GM18907 (cell line): ENCODE results near the gene CYP4Z1.
"Not testable (repeated sequence)": the region's sequence is repeated elsewhere in the genome, so short reads cannot be mapped to it uniquely, and the experiment has no call there.

ENCODE experiments used
- ATAC-seq: cut with Tn5 transposase; IDR thresholded peaks from one replicate; pipeline ENCODE4 v1.9.1; 2021; ENCODE audit warnings: mild to moderate bottlenecking, moderate library complexity; ENCODE audit not compliant: unreplicated experiment

The CYP4Z1 gene

GRCh38 chr1:47126997-47127396, 60.0 kb downstream of the CYP4Z1 start:
- not testable (repeated sequence) for ATAC-seq

- ATAC-seq: no peak
Measured at GRCh38 chr1:47128221-47128620, 61.2 kb downstream of the CYP4Z1 start.

DNA sequence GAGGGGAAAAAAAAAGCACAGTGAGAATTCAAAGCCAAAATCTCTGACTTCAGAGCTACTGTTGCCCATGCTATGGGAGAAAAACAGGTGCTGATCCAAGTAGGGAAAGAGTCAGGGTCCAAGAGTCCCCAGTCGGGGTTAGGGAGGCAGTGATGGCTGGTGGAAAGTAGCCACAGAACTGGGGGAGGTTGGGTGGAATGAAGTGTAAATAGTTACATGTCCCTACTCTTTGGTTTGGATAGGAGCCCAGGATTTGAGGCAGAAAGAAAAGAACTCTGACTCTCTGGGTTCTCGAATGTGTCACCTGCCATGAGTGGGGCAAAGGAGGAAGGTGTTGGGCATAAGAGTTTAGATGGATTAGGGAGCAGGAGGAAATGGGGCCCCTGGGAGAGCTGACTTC, 61.8 kb downstream of the CYP4Z1 start:
- ATAC-seq: not testable (repeated sequence)

GRCh38 chr1:47129489-47130230, 62.6 kb downstream of the CYP4Z1 start:
- not testable (repeated sequence) for ATAC-seq

- not testable (repeated sequence) for ATAC-seq
Measured at GRCh38 chr1:47132665-47133064, 65.6 kb downstream of the CYP4Z1 start.

DNA sequence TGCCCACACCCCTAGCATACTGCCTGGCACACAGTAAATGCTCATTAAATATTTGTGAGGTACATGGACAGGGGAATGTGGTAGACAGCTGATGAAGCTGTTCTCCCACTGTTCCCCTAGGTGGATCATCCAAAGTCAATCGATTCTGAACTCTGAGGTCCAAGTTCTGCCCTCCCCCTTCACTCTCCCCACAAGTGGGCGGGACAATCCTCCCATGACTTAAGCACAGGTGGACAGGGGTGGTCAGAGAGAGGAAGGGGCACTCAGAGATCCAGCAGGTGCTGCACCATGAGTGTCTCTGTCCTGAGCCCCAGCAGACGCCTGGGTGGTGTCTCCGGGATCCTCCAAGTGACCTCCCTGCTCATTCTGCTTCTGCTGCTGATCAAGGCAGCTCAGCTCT, 70.2 kb downstream of the CYP4Z1 start, which contains the start of gene CYP4A22:
Gene CYP4A22 (plus strand): TSS at position 244 of the 400 bp plus-strand sequence. CDS start 45 bp downstream, at position 289.
- no peak for ATAC-seq

GRCh38 chr1:47137925-47138615, 71.0 kb downstream of the CYP4Z1 start:
- ATAC-seq: no peak

- ATAC-seq: not testable (repeated sequence)
Measured at GRCh38 chr1:47140358-47140757, 73.3 kb downstream of the CYP4Z1 start.

DNA sequence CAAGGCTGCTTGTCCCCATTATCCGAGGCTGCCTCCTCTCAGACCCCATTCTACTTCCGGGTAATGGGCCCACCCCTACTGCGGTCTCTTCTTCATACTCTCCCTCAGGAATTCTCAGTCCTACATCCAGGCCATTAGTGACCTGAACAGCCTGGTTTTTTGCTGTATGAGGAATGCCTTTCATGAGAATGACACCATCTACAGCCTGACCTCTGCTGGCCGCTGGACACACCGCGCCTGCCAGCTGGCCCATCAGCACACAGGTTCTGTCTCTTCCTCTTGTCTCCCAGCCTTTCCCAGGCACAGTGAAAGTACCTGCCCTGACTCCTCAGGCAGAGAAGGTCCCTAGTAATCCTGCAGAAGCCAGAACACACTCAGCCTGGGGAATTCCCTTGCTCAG, 76.6 kb downstream of the CYP4Z1 start:
- not testable (repeated sequence) for ATAC-seq

GRCh38 chr1:47146495-47146894, 79.5 kb downstream of the CYP4Z1 start:
- not testable (repeated sequence) for ATAC-seq

- no peak for ATAC-seq
Measured at GRCh38 chr1:47147047-47147785, 80.2 kb downstream of the CYP4Z1 start.

GRCh38 chr1:47149162-47149561, 82.1 kb downstream of the CYP4Z1 start:
- not testable (repeated sequence) for ATAC-seq

GRCh38 chr1:47156457-47156856, 89.4 kb downstream of the CYP4Z1 start:
- not testable (repeated sequence) for ATAC-seq

- not testable (repeated sequence) for ATAC-seq
Measured at GRCh38 chr1:47157957-47158356, 90.9 kb downstream of the CYP4Z1 start.

GRCh38 chr1:47160716-47161115, 93.7 kb downstream of the CYP4Z1 start:
- no peak for ATAC-seq

DNA sequence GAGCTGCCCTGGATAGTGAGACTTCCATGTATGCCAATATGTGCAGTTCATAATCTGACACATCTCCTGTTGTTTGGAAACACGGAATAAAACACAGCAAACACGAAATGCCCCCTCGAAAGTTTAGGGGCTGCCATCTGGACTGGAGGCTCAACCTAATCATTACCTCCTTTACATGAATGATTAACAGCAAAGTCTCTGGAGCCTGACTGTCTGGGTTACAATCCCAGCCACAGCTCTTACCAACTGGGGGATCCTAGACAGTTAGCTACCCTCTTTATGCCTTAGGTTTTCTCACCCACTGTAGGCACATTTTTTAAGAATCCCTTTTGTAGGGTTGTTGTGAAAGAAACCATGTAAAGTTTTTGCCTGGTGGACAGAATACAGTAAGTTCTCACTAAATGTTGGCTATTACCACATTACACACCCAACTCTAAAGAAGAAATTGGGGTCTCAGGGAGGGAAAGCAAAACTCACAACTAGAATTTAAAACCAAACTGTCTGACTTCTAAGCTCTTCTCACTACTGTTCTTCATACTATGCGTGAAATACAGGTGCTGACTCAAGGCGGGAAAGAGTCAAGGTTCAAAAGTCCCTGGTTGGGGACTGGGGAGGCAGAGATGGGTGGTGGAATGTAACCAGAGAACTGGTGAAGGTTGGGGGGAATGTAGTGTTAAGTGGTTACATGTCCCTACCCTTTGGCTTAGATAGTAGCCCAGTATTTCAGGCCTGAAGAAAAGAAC, 94.4 kb downstream of the CYP4Z1 start:
- ATAC-seq: peak; percentile 65

DNA sequence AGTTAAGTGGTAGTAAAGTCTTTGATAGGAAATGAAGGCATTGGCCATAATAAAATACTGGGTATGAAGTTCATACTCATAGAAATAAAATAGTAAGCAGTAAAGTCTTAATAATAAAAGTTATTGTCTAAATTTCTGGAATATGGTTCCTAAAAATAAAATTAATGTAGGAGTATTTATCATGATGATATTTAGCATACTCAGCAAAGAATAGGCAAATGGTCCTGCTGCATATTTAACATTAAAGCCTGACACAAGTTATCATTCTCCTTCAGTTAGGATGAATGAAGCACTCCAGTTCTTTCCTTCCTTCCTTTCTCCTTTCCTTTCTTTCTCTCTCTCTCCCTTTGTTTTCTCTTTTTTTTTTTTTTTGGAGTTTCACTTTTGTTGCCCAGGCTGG, 97.5 kb downstream of the CYP4Z1 start:
- no peak for ATAC-seq
